CD4-positive, alpha-beta T cell treated with Interferon gamma for 1 hour (primary cell): Measurements from ENCODE around the gene ACADSB.

Experiments used
- DNase-seq: peaks from one replicate; pipeline ENCODE4 v3.0.0-alpha.2; 2020

ACADSB gene

GRCh38 chr10:123007558-123008354 is 1.1 kb upstream of the ACADSB start:
- peak; percentile 57 for DNase-seq

- no peak for DNase-seq
These were observed 457 bp downstream of the ACADSB start for GRCh38 chr10:123009105-123009820.

DNA sequence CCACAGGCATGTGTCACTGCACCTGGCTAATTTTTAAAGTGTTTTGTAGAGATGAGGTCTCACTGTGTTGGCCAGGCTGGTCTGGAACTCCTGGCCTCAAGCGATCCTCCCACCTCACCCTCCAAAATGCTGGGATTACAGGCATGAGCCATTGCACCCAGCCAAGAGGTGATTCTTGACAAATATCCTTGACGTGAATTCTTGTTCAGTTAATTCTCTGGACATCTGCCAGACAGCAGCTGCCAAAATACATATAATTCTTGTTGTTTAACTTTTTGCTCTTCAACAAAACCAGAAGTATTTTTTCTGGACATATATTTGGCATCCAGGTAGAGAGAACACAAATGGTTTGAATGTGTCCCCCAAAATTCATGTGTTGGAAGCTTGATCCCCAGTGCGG is 3.2 kb downstream of the ACADSB start:
- DNase-seq = no peak

- DNase-seq = no peak
These were observed 4.9 kb downstream of the ACADSB start for GRCh38 chr10:123013456-123014419.

DNA sequence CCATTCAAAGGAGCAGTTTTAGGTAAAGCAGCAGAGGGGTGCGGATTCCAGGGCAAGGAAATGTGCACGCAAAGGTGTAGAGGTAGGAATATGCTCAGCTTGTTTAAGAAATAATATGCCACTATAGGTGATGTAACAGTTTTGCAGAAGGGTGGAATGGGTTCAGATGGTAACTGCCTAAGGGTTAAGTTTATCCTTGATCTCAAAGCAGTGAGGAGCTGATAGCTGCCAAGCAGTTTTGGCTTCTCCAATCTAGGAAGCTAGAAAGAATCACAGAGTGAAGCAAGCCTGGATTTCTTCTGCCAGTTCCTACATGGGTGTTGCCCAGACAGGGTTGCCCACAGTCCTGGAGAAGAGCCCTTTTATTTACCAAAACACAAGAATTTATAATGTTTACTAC is 6.0 kb downstream of the ACADSB start:
- DNase-seq = no peak

- no peak for DNase-seq
These were observed 7.4 kb downstream of the ACADSB start for GRCh38 chr10:123016228-123016627.

DNA sequence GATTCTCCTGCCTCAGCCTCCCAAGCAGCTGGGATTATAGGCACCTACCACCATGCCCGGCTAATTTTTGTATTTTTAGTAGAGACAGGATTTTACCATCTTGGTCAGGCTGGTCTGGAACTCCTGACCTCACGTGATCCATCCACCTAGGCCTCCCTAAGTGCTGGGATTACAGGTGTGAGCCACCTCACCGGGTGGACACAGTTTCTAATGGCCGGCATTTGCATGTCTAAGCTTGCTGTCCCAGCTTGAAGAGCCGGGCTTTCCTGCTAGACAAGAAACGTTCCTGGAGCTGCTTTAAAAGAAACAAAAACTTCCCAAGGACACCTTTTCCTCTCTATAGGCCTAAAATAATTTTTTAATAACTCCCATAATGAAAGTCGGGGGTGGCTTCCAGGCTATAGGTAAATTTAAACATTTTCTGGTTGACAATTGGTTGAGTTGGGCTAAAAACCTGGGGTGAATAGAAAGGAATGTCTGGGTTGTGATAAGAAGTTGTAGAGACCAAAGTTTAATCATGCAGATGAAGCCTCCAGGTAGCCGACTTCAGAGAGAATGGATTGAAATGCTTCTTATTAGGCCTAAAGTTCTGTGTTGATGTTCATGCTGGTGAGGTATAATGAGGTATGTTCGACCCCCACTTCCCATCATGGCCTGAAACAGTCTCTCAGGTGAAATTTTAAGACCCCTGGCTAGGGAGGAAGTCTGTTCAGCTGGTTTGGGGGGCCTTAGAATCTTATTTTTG is 8.8 kb downstream of the ACADSB start:
- no peak for DNase-seq

DNA sequence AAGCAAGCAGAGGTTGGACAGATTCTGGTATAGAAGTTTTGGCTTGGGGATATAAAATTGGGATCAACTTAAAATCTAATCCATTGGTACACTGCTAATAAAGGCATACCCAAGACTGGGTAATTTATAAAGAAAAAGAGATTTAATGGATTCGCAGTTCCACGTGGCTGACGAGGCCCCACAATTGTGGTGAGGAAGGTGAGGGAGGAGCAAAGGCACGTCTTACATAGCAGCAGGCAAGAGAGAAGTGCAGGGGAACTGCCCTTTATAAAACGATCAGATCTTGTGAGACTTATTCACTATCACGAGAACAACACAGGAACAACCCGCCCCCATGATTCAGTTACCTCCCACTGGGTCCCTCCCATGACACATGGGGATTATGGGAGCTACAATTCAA is 9.7 kb downstream of the ACADSB start:
- DNase-seq = no peak

DNA sequence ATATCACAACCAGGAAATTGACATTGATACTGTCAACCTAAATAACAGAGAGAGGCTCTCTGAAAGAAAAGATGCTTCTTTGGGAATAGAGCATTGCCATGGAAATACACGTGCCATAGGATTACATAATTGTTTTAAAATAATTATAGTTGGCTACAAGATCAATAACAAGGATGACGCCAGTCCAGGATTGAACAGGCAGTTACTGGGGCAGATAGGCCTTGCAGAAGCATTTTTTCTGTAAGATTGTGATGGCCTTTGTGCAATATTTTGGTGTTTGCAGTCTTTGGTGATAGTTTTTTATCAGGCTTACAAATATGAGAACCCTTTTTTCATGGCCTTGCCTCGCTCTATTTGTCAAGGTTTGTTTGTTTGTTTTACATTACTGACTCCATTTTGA is 10.5 kb downstream of the ACADSB start:
- DNase-seq = no peak

- no peak for DNase-seq
These were observed 11.3 kb downstream of the ACADSB start for GRCh38 chr10:123019941-123020703.

DNA sequence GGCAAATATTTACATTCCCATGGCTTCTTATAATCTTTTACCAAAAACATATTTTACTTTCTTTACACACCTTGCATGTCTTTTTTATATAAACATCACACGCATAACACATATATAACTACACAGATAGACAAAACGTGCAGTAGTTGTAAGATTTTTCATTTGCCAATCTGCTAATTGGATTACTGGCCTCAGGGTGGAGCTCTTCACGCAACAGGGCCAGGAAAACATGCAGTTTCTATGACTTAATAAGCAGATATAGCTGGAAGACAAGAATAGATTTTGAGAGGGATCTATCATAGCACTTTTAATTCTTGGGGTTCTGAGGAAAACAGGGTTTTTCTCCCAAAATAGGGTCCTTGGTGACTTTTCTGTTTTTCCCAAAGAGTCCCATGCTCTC is 12.7 kb downstream of the ACADSB start:
- DNase-seq = no peak

DNA sequence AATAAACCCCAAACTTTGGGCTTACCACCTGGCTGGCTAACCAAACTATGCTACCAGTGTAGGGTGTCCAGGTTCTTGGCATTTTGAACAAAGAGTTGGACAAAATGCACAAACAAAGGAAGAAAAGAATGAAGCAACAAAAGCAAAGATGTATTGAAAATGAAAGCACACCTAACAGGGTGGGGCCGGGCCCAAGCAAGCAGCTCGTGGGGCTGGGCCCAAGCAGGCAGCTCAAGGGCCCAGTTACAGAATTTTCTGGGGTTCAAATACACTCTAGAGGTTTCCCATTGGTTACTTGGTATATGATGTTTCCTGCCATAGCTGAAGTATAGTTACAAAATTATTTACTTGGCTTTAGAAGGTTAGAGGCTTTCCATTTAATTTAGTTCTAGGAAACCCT is 15.7 kb downstream of the ACADSB start:
- no peak for DNase-seq

- DNase-seq = no peak
These were observed 17.5 kb downstream of the ACADSB start for GRCh38 chr10:123026302-123026701.

- DNase-seq = no peak
These were observed 19.1 kb downstream of the ACADSB start for GRCh38 chr10:123027861-123028260.

- DNase-seq = no peak
These were observed 22.3 kb downstream of the ACADSB start for GRCh38 chr10:123031124-123031523.

DNA sequence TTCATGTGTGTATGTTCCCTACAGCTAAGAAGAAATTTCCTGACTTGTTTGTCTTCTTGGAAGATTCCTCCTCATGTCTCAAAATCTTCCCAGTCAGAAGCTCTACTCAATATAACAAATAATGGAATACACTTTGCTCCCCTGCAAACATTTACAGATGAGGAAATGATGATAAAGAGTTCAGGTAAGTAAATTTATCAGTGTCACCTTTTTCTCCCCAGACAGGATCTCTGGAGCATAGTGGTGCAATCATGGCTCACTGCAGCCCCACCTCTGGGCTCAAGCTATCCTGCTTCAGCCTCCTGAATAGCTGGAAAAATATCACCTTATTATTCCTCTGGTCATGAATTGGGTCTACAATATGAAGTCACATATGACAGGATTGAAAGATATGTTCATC is 25.5 kb downstream of the ACADSB start:
- DNase-seq = no peak

GRCh38 chr10:123035467-123036086 is 26.8 kb downstream of the ACADSB start:
- DNase-seq = no peak

- no peak for DNase-seq
These were observed 30.2 kb downstream of the ACADSB start for GRCh38 chr10:123038782-123039631.

GRCh38 chr10:123039632-123039930 is 30.8 kb downstream of the ACADSB start:
- no peak for DNase-seq

DNA sequence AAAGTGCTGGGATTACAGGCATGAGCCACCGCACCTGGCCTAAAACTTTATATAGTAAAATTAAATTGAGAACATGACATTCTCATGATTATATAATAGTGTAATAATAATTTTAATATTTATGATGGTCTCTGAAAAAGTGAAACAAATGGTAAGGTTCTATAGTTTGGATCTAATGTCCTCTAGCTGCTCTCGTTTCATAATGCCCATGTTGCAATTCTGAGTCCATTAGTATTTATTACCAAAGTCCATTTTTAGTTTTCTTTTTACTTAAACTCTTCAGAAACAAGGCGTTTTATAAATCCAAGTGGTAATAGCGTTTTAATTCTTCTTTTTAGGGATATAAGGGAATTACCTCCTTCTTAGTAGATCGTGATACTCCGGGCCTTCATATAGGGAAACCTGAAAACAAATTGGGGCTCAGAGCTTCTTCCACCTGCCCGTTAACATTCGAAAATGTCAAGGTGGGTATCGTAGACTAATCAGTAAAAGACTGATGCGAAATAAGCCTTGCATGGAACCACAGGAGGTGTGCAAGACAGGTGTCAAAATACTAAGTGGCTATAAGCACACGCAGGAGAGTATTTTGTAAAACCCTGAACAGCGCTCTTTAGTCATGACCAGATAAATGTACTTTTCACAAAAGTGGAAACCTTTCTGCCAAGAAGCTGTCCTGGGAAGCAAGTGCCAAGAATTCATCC is 34.1 kb downstream of the ACADSB start:
- no peak for DNase-seq
